T-helper 2 cell treated with Interferon-gamma antibody and Interleukin-4, amounts not matched to agents 100 ng/mL and 5 ng/mL, for 36 hours (primary cell): ENCODE data around the gene B4GALNT3. TPM values are rescaled to one million over a fixed set of nuclear protein-coding genes. Genes with fewer than 3 reads are reported as not detected.

Experiments
- intact Hi-C: fragments of 100-400 bp; cut with micrococcal nuclease; formaldehyde crosslinking; loops from one replicate; pipeline ENCODE4 v1.15.1; 2023
- total RNA-seq: library from RNA; stranded (reverse); gene quantifications from 2 replicates; pipeline ENCODE4 v1.2.3, GENCODE V29; 2022

The B4GALNT3 gene
- total RNA-seq, 1 donor from 2014 or later, result 15.6 TPM

- intact Hi-C loops, result no loop called here
Measured at GRCh38 chr12:556498-556897, 96.8 kb downstream of the B4GALNT3 start.

- intact Hi-C loops, result no loop called here
Measured at GRCh38 chr12:558580-558979, 98.8 kb downstream of the B4GALNT3 start.

GRCh38 chr12:559208-559905 is 99.6 kb downstream of the B4GALNT3 start:
- intact Hi-C loops, result no loop called here

- intact Hi-C loops, result loop anchor here (5.0 to 10.0 kb wide), 3 partner anchors 432 to 1032 kb away; partner anchors contain the start of genes ERC1 and FBXL14
Measured at GRCh38 chr12:559906-560455, 100.2 kb downstream of the B4GALNT3 start.

GRCh38 chr12:560691-561390 is 101.1 kb downstream of the B4GALNT3 start:
- intact Hi-C loops, result loop anchor here (5.0 to 10.0 kb wide), 3 partner anchors 431 to 1031 kb away; partner anchors contain the start of genes ERC1 and FBXL14

DNA sequence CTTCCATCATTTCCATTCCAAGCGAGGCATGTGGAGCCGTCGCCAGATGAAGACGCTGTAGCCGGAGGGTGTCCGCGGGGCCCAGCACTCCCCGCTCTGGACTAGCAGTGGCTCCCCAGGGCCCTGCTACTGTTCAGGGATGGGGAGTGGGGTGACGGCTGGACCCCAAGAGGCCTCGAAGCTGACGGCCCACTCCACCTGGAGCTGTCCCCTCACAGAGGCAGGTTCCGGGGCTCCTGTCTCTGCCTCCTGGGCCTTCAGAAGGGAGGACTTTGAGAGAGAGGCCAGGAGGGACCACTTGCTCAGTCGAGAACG is 101.6 kb downstream of the B4GALNT3 start:
- intact Hi-C loops, result loop anchor here (5.0 to 10.0 kb wide), 3 partner anchors 431 to 1031 kb away; partner anchors contain the start of genes ERC1 and FBXL14

DNA sequence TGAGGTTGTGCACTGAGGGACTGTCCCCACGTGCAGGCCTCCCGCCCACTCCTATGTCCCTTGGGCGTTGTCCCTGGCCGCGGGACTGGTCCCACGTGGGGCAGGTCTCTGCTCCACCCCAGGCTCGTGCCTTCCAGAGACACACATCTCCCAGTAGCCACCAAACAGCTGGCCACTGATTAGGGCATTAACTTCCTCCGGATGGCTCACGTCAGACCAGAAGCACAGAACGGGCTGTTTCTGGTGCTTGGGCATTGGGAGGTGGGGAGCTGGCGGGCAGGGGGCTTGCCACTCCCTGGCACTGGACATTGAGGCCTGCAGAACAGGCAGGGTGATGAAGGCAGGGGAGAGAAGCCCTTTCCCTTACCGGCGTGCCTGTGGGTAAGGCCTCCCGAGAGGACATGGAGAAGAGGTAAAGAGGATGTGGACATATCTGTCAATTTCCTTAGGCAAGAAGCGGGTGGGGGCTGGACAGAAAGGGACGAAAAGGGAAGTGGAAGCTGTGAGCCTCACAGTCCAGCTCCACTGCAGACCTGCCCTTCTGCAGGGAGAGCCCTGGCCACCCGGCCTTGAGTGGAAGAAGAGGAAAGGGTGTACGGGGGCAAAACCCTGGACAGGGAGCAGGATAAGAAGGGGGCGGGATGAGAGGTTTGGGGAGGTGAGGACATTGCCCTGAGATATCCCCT is 102.3 kb downstream of the B4GALNT3 start:
- intact Hi-C loops, result loop anchor here (5.0 to 10.0 kb wide), 3 partner anchors 430 to 1030 kb away; partner anchors contain the start of genes ERC1 and FBXL14

- intact Hi-C loops, result loop anchor here (5.0 to 10.0 kb wide), 3 partner anchors 430 to 1030 kb away; partner anchors contain the start of genes ERC1 and FBXL14
Measured at GRCh38 chr12:562634-563033, 102.9 kb downstream of the B4GALNT3 start.

GRCh38 chr12:563250-563781 is 103.6 kb downstream of the B4GALNT3 start:
- intact Hi-C loops, result loop anchor here (5.0 to 10.0 kb wide), 3 partner anchors 429 to 1029 kb away; partner anchors contain the start of genes ERC1 and FBXL14

- intact Hi-C loops, result loop anchor here (5.0 to 10.0 kb wide), 3 partner anchors 428 to 1028 kb away; partner anchors contain the start of genes ERC1 and FBXL14
Measured at GRCh38 chr12:563787-564298, 104.1 kb downstream of the B4GALNT3 start.

GRCh38 chr12:565161-565560 is 105.4 kb downstream of the B4GALNT3 start:
- intact Hi-C loops, result loop anchor here (10.0 kb wide), 1 partner anchor 530 kb away; no protein-coding TSS in a partner anchor

GRCh38 chr12:565589-566105 is 105.9 kb downstream of the B4GALNT3 start:
- intact Hi-C loops, result loop anchor here (10.0 kb wide), 1 partner anchor 529 kb away; no protein-coding TSS in a partner anchor

DNA sequence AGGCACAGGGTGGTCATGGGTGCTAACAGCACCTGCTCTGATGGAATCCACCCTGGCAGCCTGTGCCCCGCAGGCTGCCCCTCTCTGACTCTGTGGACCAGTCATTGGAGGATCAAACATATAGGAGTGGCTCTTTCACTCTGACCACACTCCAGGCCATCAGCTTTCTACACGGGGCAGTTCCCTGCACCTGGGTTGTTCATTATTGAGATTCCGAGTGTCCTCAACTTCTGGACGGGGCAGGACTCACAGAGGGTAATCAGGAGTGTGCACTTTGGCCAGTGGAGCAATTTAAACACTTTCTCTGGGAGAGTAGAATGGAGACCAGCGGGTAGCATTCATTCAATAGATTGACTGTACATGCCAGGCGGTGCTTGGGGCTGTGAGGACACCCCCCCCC is 108.7 kb downstream of the B4GALNT3 start:
- intact Hi-C loops, result loop anchor here (2.0 to 10.0 kb wide), 2 partner anchors 380 to 526 kb away; partner anchors contain the start of gene RAD52

- intact Hi-C loops, result loop anchor here (1.0 to 10.0 kb wide), 4 partner anchors 182 to 526 kb away; partner anchors contain the start of gene RAD52
Measured at GRCh38 chr12:569091-569676, 109.4 kb downstream of the B4GALNT3 start.

- intact Hi-C loops, result loop anchor here (1.0 to 10.0 kb wide), 4 partner anchors 181 to 525 kb away; partner anchors contain the start of gene RAD52
Measured at GRCh38 chr12:569803-570434, 110.2 kb downstream of the B4GALNT3 start.

- intact Hi-C loops, result no loop called here
Measured at GRCh38 chr12:570435-570920, 110.7 kb downstream of the B4GALNT3 start.

- intact Hi-C loops, result no loop called here
Measured at GRCh38 chr12:570921-571794, 111.4 kb downstream of the B4GALNT3 start.
